HFF-Myc (cell line): ENCODE data around the gene OR6M1.

Source experiments
- DNase-seq: peaks from one replicate; pipeline ENCODE4 v3.0.0-alpha.2; 2011; ENCODE audit warnings: low read depth; ENCODE audit errors: extremely low read depth
- H3K4me3 ChIP-seq: replicated peaks from 2 replicates; pipeline ENCODE4 v1.5.1; 2011; ENCODE audit warnings: low read depth, mild to moderate bottlenecking, control low read depth, low read length
- CTCF ChIP-seq: IDR thresholded peaks from 2 replicates; pipeline ENCODE4 v1.5.1; 2012; ENCODE audit warnings: mild to moderate bottlenecking, low read depth, low read length, control low read depth; ENCODE audit errors: missing control alignments

Gene OR6M1, protein sequence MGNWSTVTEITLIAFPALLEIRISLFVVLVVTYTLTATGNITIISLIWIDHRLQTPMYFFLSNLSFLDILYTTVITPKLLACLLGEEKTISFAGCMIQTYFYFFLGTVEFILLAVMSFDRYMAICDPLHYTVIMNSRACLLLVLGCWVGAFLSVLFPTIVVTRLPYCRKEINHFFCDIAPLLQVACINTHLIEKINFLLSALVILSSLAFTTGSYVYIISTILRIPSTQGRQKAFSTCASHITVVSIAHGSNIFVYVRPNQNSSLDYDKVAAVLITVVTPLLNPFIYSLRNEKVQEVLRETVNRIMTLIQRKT

DNA sequence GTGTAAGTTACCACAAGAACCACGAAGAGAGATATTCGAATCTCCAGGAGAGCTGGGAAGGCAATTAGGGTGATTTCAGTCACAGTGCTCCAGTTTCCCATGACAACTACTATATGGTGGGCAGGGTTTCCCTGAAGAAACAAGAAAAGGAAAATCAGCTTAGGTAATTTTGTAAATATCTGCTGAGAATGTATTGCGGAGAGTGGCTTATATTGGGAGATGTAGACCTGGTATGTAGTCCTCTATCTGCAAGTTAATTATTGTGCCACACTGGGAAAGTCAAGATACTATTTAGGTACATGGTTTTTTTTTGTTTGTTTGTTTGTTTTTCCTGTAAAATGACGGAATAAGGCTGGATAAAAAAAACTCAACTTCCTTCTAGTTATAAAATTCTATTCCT, at the start of gene OR6M1:
OR6M1 (minus strand) TSS at position 101 of the 400 bp plus-strand sequence; CDS start at position 101, 0 bp downstream.
- DNase-seq, result no peak
- no peak within 1 kb of the TSS for H3K4me3 ChIP-seq
- TF ChIP-seq CTCF, result no peak

DNA sequence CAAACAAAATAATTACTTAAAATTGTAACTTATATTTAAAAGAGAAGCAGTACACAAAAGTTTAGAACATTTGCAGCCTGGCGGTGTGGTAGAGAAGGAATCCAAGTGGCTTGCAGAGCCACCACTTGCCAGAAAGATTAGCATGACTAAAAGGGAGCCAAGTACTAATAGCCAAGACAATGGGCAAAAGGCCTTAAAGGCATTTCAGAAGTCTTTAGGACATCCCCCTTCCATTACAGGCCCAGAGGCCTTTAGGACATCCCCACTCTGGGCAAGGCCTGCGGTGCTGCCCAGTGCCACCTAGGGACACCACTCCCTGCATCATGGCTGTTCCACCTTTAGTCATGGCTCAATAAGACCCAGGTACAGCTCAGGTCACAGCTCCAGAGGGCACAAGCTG, 46.9 kb upstream of the OR6M1 start:
- TF ChIP-seq CTCF, result no peak
- DNase-seq, result no peak

DNA sequence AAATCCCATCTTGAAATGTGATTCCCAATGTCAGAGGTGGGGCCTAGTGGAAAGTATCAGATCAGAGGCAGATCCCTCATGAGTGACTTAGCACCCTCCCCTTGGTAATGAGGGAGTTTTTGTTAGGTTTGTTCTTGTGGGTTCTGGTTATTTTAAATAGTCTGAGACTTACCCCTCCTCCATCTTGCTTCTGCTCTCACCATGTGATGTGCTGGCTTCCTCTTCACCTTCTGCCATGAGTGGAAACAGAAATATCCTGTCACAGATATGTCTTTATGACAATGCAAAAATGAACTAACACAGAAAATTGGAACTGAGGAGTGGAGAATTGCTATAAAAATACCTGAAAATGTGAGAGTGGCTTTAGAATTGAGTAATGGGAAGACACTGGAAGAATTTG, 46.2 kb upstream of the OR6M1 start:
- no peak for DNase-seq
- H3K4me3 ChIP-seq, result no peak overlapping the region
- no peak for TF ChIP-seq CTCF

More for the DNA sequence above, 46.9 kb upstream of the OR6M1 start:
- H3K4me3 ChIP-seq, result no peak overlapping the region

GRCh38 chr11:123851110-123851509, 45.0 kb upstream of the OR6M1 start:
- no peak for TF ChIP-seq CTCF
- no peak overlapping the region for H3K4me3 ChIP-seq
- no peak for DNase-seq

DNA sequence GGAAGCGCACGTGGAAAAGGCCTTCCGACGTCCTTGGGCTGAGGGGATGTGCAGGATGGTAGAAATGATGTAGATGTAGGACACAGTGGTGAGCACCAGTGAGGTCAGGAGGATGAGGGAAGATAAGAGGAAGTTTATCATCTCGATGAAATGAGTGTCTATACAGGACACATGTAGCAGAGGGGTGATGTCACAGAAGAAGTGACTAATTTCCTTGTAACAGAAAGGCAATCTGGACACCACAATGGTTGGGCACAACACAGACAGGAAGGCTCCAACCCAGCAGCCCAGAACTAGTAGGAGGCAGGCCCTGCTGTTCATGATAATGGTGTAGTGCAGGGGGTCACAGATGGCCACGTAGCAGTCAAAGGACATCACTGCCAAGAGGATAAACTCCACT, 35.0 kb upstream of the OR6M1 start:
- no peak overlapping the region for H3K4me3 ChIP-seq
- no peak for DNase-seq
- no peak for TF ChIP-seq CTCF

DNA sequence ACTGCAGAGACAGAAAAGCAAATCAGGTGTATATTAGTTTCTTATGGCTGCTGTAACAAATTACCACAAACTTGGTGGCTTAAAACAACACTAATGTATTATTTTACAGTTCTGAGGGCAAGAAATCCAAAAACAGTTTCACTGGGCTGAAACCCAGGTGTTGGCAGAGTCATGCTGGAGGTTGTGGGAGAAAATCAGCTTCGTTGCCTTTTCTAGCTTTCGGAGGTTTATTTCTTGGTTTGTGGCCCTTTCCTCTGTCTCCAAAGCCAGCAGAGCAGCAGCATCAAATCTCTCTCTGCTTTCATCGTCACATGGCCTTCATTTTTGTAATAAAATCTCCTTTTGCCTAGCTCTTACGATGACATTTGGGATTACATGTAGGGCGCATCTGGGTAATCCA, 33.0 kb upstream of the OR6M1 start:
- TF ChIP-seq CTCF, result no peak
- DNase-seq, result no peak

GRCh38 chr11:123838659-123839058, 32.5 kb upstream of the OR6M1 start:
- no peak overlapping the region for H3K4me3 ChIP-seq
- TF ChIP-seq CTCF, result no peak
- no peak for DNase-seq

More for the DNA sequence above, 33.0 kb upstream of the OR6M1 start:
- H3K4me3 ChIP-seq, result no peak overlapping the region
